A172 (cell line): ENCODE results near the gene CADPS2. TPM values are rescaled to one million over a fixed set of nuclear protein-coding genes. Genes with fewer than 3 reads are reported as not detected.

Experiments used
- DNase-seq: peaks from one replicate; pipeline ENCODE4 v3.0.0-alpha.2; 2015; ENCODE audit warnings: low spot score
- total RNA-seq: library from RNA; depleted of rRNA; stranded (reverse); fragments of >200 nt; shearing (Covaris generic); gene quantifications from 2 replicates; pipeline ENCODE4 v1.2.3, GENCODE V29; 2014

CADPS2 gene
- total RNA-seq, 1 experiment from 2014 or later: 3.4 TPM

DNA sequence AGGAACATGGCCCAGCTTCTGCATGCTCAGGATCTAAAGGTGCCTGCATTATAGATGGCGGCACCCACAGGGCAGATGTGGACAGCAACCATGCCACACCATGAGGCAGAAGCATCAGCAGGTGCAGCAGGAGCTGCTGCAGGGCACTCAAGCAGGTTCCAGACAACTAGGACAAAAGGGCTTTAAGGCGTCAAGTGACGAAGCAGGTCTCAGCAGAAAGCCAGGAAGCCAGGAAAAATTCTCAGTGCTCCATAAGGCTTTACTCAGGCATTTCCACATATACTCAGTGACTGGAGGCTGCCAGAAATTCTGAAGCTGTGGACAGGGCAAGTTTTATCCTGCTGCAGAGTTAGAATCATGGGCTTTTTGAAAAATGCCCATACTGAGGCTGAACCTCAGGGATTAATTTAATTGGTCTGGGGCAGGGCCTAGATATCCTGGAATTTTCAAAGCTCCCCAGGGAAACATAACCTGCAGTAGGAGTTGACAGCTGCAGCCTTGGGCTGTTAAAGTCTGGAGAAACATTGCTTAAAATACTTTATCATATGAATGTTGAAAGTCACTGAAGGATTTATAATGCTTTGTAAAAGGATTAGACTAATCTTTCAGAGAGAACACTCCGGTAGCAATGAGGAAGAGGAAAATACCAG, 115.4 kb downstream of the CADPS2 start:
- DNase-seq: no peak

DNA sequence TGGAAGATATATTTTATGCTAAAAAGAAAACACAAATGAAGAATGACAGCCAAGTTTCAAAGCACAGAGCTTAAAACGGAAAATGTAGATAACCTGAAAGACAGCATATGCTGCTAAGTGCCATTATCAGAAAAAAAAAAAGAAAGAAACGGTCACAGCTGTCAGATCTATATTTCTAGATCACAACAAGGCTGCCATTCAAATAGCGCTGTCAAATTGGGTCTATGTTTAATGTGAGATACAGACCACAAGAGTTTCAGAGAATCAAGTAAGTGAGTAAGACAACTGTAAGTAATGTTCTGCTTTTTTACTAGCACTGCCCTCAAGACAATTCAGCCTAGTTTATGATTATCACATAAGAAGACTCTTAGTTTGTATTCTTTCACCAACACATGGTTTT, 117.4 kb downstream of the CADPS2 start:
- DNase-seq: no peak

DNA sequence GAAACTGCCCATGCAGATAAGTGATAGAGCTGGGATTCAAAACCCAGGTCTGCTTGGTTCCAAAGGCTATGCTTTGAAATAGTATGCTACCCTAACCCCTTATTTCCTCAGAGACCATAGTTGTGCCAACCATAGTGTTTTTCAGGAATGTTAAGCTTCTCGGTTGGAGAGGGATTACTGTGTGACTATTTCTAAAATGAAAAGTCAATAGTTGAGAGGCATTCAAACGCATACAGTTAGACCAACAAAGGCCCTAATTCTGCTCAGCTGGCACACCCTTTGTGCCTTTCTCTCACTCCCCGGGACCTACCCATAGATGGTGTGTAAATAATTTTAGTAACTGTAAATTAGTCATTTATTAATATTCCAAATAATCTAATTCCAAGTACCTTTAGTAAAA, 118.9 kb downstream of the CADPS2 start:
- no peak for DNase-seq

DNA sequence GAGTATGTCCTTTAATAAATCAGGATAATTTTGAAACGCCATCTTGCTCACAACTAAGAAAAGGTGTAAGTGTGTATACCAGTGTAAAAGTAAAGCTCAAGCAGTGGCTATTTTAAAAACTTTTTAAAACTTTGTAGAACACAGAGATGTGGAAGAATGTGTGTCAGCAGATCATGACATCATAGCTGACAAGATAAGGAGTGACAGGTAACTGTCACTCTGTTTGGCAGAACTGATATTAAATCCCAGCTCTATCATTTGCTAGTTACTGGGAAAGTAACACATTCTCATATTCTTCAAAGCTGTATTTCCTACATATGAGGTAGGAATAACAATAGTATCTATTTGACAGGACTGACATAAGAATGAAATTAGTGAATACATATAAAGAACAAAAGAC, 119.7 kb downstream of the CADPS2 start:
- no peak for DNase-seq

DNA sequence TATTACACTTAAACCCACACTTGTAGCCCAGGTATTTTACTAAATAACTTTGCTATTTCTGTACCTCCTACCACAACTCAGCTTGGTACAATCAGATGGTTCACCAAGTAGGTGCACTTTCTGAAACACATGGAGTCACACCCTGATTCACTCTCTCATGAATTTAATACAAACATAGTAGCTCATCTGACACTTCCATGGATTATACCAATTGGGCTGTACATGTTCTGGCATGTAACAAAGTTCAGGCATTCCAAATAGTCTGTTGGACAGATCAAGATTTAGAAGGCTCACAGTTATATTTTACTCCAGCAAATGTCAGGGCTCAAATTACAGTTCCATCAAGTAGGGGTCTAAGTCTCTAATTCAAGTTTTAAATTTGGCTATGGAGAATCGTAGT, 121.4 kb downstream of the CADPS2 start:
- DNase-seq: no peak

DNA sequence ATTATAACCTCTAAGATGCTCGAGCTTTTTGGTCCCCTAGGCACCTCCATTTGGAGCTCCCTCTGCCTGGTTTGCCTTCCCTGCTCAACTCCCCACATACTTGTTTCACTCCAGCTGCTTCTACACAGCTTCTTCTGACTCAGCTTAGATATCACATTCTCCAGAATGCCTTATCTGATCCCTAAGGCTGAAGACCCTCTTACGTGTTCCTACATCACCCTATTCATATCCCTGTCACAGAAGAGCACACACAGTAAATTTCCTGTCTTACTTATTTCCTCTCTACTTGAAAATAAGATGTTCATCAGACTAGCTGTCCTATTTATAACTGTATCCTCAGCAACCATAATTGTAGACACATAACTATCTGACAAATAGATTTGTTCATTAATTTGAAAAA, 122.2 kb downstream of the CADPS2 start:
- DNase-seq: no peak

DNA sequence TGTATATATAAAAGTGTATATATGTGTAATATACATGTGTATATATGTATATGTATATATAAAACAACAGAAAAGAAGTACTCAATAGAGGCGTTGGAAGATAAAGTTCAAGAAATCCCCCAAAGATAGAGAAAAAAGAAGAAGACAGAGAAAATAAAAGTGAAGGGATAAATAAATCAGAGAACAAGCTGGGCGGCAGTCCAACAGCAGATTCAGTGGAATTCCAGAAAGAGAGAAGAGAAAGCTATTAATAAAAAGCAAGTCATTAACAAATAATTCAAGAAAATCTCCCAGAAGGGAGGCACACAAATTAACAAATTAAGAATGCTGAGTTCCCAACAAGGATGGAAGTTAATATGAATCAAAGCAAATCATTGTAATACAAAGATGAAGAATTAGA, 124.2 kb downstream of the CADPS2 start:
- DNase-seq: no peak

DNA sequence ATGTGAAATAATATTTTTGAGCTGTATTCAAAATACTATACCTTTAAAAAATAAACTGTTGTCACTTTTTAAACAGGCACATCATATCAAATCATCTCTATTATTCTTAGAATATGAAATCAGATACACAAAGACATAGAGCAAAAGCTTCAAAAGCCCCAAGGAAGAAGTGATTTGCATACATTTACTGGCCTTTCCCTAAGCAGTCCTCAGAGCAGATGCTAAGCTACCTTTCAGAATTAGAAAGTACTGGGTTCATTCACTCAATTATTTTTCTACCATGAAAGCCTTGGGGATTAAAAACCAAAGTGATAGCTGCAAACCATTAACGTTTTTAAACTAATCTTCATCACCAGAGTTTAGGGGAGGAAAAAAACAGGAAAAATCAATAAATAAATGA, 127.8 kb downstream of the CADPS2 start:
- no peak for DNase-seq

DNA sequence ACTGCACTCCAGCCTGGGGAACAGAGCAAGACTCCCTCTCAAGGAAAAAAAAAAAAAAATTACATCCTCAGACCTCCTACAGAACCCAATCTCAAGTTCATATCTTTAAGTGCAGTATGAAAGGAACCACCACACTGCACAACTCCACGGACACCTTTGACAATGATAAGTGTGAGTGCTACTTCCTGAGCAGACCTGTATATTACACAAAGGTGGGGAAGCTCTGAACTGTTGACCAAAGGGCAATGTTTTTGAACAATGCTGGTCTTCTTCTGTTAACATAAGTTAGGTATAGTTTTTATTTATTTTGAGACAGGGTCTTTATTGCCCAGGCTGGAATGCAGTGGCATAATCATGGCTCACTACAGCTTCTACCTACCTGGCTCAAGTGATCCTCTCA, 129.4 kb downstream of the CADPS2 start:
- no peak for DNase-seq

DNA sequence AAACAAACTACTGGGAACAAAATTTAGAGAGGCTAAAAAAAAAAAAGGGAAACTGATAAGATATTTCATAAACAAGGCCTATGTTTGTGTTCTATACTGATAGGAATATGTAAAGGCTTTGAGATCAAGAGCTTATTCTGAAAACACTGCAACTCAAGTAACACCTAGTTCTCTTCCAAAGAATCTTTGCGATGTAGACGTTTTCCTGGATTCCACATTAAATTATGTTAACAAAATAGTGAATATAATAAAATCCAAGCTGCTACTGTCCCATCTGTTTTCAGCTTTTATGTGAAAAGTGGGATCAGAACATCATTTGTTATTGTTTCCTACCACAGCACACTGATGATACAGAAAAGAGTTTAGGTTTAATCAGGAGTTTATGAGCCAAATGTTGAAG, 130.6 kb downstream of the CADPS2 start:
- DNase-seq: no peak

DNA sequence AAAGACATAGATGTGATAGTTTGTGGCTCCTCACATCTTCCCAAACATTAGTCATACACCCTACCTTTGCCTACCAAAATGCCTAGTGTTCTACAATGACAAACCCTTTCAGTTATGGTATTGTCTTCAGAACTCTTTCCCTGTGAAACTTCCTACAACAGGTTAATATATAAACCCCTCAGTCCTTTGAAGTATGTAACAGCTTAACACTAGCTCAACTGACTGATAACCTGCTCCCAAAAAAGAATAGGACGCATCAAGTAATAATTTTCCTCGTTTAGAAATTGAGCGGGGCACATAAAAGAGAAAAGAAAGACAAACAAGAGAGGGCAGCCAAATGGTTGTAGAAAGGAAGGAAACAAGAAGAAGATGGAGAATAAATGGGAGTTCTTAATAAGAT, 133.7 kb downstream of the CADPS2 start:
- DNase-seq: no peak

DNA sequence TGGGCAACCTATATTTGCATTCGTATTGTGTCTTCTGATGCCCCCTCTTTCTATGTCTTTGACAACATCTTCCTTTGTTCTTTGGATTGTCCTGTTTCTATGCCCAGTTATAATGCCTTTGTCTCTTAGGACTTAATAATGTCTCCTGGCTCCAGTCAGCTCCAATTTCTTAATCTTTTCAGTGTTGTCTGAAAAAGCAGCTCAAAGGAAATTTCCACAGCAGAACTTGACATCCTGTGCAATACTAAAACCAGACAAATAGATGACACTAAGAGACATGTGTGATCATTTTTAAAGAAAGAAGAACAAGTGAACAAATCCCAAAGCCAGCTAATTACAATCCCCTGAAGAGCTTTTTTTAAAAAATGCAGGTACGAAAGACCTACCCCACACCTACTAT, 135.9 kb downstream of the CADPS2 start:
- DNase-seq: no peak

DNA sequence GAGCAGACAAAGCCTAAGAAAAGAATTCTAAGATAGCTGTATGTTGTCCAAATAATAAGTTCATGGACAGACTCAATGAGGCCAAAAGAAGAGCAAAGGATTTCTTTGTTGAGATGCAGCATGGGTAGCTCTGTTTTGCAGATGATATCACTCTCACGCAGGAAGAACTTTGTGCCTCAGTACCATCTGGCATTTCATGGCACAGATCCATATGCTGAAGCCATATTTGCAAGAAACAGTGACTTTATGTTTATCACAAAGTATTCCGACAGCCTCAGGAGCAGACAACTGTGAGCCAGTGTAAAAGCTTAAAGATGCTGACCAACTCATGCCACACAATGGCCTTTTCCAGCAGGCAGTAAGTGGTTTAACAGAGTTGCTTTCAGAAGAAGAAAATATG, 138.1 kb downstream of the CADPS2 start:
- no peak for DNase-seq

DNA sequence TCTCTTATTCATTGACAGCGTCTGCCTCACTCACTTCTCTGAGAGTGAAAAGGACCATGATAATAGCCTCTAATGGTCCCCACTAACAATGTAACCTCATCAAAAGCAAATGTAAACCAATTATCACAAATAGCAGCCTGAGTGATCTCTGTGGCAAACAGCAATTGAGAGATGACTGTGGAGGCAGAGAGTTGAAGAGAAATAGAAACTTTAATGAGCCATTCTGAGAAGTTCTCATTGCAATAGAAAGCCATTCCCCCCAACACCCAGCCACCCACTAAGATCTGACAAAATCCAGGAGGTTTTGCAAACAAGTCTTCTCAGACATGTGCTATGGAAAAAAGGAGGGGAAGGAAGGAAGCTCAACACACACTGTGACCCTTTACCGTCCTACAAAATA, 139.3 kb downstream of the CADPS2 start:
- no peak for DNase-seq

DNA sequence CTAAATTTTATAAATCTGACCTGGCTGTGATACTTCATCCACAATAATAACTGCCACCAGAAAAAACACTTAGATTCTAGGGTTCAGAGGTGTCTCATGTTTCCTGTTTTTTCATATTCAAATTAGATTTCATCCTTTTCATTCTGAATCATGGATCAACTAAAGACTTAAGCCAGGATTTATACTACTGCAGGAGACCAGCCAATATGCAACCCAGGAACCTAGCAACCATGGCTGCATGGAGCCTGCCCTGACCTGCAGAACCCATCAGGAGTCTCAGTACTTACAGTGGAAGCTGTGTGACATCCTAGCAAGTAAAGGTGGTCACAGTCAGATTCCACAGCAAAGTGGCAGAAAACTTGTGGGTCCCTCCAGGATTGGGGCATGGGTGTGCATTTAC, 143.0 kb downstream of the CADPS2 start:
- DNase-seq: no peak

DNA sequence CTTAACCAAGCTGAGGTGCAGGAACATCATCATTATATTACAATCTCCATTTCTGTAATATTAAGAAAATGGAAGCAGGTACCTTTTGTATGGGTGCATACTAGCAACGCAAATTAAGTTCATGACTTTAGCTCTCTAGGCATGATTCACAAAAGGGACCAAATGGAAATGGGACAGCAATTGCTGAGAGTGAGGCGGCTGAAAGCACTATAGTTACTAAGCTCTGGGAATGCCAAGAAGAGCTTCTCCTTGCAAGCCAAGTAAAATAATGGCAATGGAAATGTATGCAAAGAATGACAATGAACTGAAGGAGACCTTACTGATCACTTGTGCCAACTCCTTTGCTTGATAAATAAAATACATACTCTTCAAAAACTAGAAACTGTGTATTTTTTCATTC, 147.3 kb downstream of the CADPS2 start:
- DNase-seq: no peak

DNA sequence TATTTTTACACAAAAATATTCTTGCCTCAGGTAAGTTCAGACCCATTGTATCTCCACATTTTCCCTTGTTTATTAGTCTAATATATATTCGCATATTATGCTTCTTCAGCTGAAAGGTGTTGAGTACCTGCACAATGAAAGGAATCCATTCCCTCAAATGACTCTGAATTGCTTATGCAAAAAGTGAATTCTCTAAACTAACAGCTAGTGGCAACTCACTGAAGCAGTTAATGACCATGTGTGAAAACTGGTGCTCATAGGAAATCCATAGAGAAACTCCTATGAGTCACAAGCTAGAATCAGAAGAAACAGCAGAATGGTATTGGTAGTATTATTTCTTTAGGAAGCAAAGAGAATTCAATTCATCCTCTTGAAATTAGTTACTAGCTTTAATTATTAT, 150.1 kb downstream of the CADPS2 start:
- DNase-seq: no peak

DNA sequence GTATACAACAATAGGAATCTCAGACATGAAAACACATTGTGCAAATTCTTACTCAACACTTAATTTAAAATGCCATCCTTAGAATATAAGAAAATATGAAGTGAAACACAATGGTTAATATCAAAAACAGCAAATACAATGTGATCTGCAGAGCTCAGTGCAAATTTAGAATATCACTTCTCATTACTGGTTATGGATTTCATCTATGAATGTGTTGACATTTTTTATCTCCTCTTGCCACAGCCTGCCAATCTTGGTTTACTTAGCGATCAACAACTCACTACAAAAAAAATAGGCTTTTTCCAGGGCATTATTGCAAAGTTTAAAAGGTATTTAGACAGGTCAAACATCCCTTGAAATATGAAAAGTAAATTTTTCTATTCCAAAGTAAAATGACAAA, 158.5 kb downstream of the CADPS2 start:
- no peak for DNase-seq

DNA sequence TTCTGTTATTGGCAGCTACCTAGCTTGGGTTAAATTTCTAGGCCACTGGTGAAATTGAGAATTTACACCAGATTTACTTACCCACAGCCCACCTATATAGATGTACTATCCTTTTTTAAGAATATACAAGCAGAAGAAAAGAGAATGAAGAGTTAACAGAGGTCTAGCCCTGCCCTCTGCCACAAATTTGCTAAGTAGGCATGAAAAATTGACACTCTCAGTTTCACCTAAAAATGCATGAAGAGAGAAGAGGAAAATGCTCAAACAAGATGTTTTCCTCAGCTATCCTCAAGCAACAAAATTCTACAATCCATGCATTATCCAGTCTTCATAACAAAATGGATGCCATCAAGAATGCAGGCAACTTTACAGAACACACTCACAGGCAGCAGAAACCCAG, 158.9 kb downstream of the CADPS2 start:
- no peak for DNase-seq

DNA sequence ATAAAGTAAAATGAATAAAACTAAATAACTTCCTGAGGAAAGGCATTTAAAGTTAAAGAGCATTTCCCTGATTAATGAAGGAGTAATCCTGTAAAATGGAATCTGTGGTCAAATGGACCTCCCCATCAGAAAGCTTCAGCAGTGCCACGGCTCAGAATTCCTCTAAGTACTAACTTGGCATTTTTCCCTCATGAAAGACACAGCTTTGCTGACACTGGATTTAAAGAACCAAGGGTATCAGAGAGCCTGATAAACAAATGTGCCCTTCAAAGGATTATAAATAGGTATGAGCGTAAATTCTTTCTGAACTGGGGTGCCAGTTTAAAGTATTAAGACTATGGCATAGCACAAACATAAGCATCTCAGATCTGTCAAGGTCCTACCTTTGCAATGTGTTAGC, 159.4 kb downstream of the CADPS2 start:
- no peak for DNase-seq

DNA sequence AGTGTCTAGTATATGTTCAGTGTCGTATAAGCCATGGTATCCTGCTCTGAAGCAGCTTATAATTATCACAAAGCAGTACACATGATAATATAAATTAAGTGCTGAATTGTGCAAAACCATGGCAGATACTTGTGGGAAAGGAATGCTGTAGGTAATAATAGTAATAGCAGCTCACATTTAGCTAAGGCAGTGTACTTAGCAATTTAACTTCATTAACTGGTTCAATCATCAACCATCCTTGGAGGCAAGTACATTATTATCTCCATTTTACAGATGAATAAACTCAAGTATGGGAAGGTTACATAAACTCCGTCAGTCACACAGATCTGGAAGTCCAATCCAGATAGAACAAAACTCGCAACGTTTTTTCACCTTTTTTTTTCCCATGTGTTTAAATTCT, 161.9 kb downstream of the CADPS2 start:
- DNase-seq: no peak

DNA sequence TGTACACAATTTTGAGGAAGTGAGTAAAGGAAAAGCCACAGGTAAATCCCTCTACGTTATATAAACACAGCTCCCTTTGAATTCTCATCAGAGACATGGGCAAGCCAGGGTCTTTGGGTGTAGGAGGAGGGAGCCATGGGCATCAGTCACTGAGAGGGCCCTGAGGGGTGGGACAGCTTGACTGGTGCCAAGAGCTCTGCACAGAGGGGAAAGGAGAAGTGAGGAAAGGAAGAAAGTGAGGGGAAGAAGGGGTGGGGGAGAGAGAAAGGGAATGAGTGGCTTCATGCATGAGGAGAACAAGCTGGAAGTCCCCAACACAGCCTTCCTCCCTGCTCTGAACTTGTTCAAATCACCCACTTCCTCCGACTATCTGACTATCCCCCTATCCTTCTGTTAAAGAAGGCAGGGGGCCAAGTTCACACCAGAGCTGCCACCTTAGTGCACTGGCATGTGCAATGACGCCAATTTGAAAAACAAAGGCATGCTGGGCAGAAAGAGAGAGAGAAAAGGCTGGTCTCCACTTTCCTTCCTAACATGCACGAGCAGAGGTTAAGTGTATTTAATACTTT, 167.2 kb downstream of the CADPS2 start:
- DNase-seq: no peak

DNA sequence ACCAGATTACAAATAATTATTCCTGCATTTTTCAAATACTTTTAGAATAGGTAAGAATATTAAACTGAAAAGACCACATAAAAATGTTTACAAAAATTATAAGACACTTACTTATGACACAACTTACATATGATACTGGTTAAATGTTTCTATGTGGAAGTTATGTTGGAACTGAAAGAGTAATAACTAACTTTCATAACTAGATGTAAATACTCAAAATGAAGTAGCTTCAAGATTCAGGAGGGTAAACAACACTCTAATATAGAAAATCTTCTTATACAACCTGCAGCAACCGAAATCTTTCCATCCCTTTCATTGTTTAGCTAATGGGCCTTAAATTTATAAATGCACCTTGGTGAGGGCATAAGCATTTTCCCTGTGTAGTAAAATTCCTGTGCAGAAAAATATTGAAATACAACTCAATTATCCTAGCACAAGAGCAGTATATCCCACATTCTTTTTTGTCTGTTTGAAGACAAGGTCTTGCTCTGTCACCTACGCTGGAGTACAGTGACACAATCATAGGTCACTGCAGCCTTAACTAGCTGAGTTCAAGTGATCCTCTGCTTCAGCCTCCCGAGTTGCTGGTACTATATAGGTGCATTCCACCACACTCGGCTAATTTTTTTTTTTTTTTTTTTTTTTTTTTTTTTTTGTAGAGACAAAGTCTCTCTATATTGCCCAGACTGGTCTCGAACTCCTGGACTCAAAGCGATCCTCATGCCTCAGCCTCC, 168.7 kb downstream of the CADPS2 start:
- no peak for DNase-seq

DNA sequence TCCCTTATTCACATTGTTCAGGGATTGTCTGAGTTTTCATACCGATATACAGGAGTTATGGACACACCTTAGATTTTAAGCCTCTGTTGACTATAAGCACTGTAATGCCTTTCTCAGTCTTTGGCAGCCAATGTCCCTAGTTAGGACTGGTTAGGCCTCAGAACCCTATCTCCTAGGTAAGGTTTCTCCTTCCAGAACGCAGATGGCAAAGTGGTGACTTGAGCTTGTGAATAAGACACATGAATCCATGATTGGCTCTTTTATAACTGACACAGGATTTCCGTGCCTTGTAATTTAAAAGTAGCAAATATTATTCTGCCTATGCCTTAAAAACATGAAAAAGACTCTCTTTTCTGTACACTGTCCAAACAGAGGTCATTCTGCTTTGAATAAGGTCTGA, 171.1 kb downstream of the CADPS2 start:
- no peak for DNase-seq
